Measurements from ENCODE around the gene GOSR1.
"Not testable (repeated sequence)": the region's sequence is repeated elsewhere in the genome, so short reads cannot be mapped to it uniquely, and the experiment has no call there.

- not testable (repeated sequence) for TF ChIP-seq CTCF, EZH2, EZH2phosphoT487 (IDR thresholded peaks at IDR 0.05)
Measured at GRCh38 chr17:30571404-30571803, 94.2 kb downstream of the GOSR1 start.
